ENCODE data around the gene C9orf72. TPM values are rescaled to one million over a fixed set of nuclear protein-coding genes. Genes with fewer than 3 reads are reported as not detected.

Gene C9orf72, protein sequence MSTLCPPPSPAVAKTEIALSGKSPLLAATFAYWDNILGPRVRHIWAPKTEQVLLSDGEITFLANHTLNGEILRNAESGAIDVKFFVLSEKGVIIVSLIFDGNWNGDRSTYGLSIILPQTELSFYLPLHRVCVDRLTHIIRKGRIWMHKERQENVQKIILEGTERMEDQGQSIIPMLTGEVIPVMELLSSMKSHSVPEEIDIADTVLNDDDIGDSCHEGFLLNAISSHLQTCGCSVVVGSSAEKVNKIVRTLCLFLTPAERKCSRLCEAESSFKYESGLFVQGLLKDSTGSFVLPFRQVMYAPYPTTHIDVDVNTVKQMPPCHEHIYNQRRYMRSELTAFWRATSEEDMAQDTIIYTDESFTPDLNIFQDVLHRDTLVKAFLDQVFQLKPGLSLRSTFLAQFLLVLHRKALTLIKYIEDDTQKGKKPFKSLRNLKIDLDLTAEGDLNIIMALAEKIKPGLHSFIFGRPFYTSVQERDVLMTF
- total RNA-seq (10 to 100 TPM in 8 of 9 donors, 1 to 10 TPM in 1; 9.6 to 27.2 (median 15.7) TPM), polyA plus RNA-seq (1 to 10 TPM; 7.2 to 9.9 TPM)
- long read RNA-seq, donor 1, transcript C9orf72-203 (11 exons, 3,200 nt), result major isoform, 14 of 23 reads
- long read RNA-seq, donor 1, partial matches to known transcripts, result 5 of 23 reads
- long read RNA-seq, donor 1, other reads (novel, unspliced or antisense), result 2 of 23 reads
- long read RNA-seq, donor 2, transcript C9orf72-206 (11 exons, 3,339 nt), result minor isoform, 5 of 62 reads
- long read RNA-seq, donor 2, transcript C9orf72-203 (11 exons, 3,200 nt), result major isoform, 30 of 62 reads
- long read RNA-seq, donor 2, partial matches to known transcripts, result 19 of 62 reads
- long read RNA-seq, donor 2, other reads (novel, unspliced or antisense), result 8 of 62 reads
- long read RNA-seq, donor 3, transcript C9orf72-203 (11 exons, 3,200 nt), result major isoform, 13 of 19 reads
- long read RNA-seq, donor 3, partial matches to known transcripts, result 2 of 19 reads
- long read RNA-seq, donor 3, other reads (novel, unspliced or antisense), result 3 of 19 reads

DNA sequence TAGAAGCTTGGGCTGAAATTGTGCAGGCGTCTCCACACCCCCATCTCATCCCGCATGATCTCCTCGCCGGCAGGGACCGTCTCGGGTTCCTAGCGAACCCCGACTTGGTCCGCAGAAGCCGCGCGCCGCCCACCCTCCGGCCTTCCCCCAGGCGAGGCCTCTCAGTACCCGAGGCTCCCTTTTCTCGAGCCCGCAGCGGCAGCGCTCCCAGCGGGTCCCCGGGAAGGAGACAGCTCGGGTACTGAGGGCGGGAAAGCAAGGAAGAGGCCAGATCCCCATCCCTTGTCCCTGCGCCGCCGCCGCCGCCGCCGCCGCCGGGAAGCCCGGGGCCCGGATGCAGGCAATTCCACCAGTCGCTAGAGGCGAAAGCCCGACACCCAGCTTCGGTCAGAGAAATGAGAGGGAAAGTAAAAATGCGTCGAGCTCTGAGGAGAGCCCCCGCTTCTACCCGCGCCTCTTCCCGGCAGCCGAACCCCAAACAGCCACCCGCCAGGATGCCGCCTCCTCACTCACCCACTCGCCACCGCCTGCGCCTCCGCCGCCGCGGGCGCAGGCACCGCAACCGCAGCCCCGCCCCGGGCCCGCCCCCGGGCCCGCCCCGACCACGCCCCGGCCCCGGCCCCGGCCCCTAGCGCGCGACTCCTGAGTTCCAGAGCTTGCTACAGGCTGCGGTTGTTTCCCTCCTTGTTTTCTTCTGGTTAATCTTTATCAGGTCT lies at the start of gene C9orf72:
TSS of gene C9orf72 (minus strand) at position 564 of the 716 bp plus-strand sequence. CDS start 6,361 bp downstream, outside the sequence.
- Histone ChIP-seq H3K36me3 (no peaks in the 10 kb centered on the region), H3K4me1 (peaks cover 0 to 52% (median 16%) of the 10 kb centered on the region in 12 donors), H3K27ac (peak within 1 kb of the TSS; percentile 76 to 100 (median 95)), H3K27me3 (no peaks in the 10 kb centered on the region), H3K9me3 (peaks cover 0 to 4% (median 0%) of the 10 kb centered on the region in 12 donors), H3K4me3 (peak within 1 kb of the TSS; percentile 29 to 92 (median 88))
- intact Hi-C loops (cut with DNase I), result no loop called here
- ATAC-seq (peak; percentile 66 to 97 (median 94)), DNase-seq (peak; percentile 74 to 90 (median 82))
- WGBS, 4 donors, result 1% methylated on average over 12 to 72 of the region's 72 CpGs
- TF ChIP-seq, protein P1, sequence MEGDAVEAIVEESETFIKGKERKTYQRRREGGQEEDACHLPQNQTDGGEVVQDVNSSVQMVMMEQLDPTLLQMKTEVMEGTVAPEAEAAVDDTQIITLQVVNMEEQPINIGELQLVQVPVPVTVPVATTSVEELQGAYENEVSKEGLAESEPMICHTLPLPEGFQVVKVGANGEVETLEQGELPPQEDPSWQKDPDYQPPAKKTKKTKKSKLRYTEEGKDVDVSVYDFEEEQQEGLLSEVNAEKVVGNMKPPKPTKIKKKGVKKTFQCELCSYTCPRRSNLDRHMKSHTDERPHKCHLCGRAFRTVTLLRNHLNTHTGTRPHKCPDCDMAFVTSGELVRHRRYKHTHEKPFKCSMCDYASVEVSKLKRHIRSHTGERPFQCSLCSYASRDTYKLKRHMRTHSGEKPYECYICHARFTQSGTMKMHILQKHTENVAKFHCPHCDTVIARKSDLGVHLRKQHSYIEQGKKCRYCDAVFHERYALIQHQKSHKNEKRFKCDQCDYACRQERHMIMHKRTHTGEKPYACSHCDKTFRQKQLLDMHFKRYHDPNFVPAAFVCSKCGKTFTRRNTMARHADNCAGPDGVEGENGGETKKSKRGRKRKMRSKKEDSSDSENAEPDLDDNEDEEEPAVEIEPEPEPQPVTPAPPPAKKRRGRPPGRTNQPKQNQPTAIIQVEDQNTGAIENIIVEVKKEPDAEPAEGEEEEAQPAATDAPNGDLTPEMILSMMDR (IDR thresholded peaks at IDR 0.05), result peak in 2 of 12 donors; percentile 17 to 33
- peak in 1 of 2 donors; percentile 78 for TF ChIP-seq POLR2A (IDR thresholded peaks at IDR 0.05)

DNA sequence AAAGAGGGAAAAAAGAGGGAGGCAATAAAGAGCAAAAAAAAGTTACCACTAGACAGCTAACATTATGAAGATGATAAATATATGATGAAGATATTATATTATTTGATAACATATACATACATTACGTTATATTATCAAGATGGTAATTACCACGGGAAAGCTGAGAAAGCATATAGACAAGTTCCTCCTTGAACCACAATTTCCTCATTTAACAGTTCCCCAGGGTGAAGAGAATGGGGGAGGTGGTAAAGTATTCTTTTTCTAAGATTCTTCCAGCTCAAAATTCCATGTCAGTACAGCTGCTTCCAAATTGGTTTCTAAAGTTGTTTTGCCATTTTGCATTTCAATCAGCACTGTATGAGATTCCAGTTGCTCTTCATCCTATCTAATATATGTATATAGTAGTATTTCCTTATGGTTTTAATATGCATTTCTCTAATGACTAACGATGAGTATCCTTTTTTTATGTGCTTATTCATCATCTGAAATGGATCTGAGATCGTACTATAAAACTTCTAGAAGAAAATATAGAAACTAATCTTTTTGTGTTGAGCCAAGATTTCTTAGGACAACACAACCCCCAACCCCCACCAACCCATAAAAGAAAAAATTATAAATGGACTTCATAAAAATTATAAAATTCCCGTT lies 49.5 kb upstream of the C9orf72 start:
- no peak for DNase-seq
- intact Hi-C loops (cut with DNase I), result no loop called here
- TF ChIP-seq, protein P1 (IDR thresholded peaks at IDR 0.05), result no peak
- TF ChIP-seq POLR2A (IDR thresholded peaks at IDR 0.05), result no peak

DNA sequence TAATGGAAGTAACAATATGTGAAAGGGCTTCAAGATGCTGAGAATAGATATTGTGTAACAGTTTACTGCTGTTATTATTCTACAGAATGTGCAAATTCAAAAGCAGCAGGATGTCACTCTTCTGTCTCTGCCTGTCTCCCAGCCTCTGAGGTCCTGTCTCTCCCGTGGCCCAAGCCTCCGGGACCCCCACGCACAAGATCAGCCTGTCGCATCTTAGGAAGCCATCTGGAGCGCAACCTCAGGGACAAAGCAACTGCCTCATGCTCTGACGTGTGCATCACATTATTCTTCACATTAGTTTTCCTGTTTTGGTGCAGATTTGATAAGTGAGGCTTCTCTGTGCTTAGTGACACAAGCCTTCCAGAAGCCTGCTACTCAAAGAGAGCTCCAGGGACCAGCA lies 46.5 kb upstream of the C9orf72 start:
- 54 to 71% (median 58%) methylated on average over 6 of the region's 6 CpGs for WGBS, 4 donors
- H3K4me3 ChIP-seq, result no peak overlapping the region
- TF ChIP-seq POLR2A (IDR thresholded peaks at IDR 0.05), result no peak
- TF ChIP-seq, protein P1 (IDR thresholded peaks at IDR 0.05), result no peak
- H3K4me1 ChIP-seq, result peaks cover 0 to 4% (median 0%) of the 10 kb centered on the region in 12 donors
- no peak for ATAC-seq
- H3K9me3 ChIP-seq, result no peaks in the 10 kb centered on the region
- no peak overlapping the region for H3K27ac ChIP-seq
- H3K36me3 ChIP-seq, result no peaks in the 10 kb centered on the region
- H3K27me3 ChIP-seq, result peaks cover 0 to 7% (median 0%) of the 10 kb centered on the region in 9 donors
- intact Hi-C loops (cut with DNase I), result no loop called here
- no peak for DNase-seq

More for the DNA sequence above, 49.5 kb upstream of the C9orf72 start:
- no peak overlapping the region for H3K4me3 ChIP-seq
- no peak overlapping the region for H3K27ac ChIP-seq
- ATAC-seq, result no peak
- H3K9me3 ChIP-seq, result no peaks in the 10 kb centered on the region
- H3K4me1 ChIP-seq, result peaks cover 0 to 4% (median 0%) of the 10 kb centered on the region in 12 donors
- WGBS, 4 donors, result 56 to 71% (median 61%) methylated on average over 5 of the region's 5 CpGs
- no peaks in the 10 kb centered on the region for H3K36me3 ChIP-seq
- peaks cover 0 to 7% (median 0%) of the 10 kb centered on the region in 9 donors for H3K27me3 ChIP-seq
